Choroid plexus epithelial cell (primary cell): ENCODE results near the gene HMCN2.

Experiments
- DNase-seq: peaks from one replicate; pipeline ENCODE4 v3.0.0-alpha.2; 2010; ENCODE audit warnings: low read depth
- H3K4me3 ChIP-seq: 2 replicates; pipeline ENCODE4 v1.5.1; 2011; ENCODE audit warnings: low read depth, mild to moderate bottlenecking, control low read depth, low read length, moderate library complexity
- TF ChIP-seq, protein P1 (sequence below): conservative IDR thresholded peaks from 2 replicates; pipeline ENCODE4 v1.5.1; 2011; ENCODE audit warnings: low read depth, mild to moderate bottlenecking, control low read depth, inconsistent platforms, low read length, moderate library complexity

The HMCN2 gene

DNA sequence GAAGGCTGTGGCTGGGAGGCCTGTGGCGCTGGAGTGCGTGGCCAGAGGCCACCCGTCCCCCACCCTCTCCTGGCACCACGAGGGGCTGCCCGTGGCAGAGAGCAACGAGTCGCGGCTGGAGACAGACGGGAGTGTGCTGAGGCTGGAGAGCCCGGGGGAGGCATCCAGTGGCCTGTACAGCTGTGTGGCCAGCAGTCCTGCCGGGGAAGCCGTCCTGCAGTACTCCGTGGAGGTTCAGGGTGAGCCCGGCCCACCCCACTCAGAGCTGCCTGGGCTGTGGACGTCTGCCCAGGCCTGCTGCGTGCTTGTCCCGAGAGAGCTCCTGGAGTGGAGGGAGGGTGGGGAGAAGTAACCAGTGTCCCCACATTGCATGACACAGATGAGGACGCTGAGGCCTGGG, 89.2 kb downstream of the HMCN2 start:
- TF ChIP-seq, protein P1, sequence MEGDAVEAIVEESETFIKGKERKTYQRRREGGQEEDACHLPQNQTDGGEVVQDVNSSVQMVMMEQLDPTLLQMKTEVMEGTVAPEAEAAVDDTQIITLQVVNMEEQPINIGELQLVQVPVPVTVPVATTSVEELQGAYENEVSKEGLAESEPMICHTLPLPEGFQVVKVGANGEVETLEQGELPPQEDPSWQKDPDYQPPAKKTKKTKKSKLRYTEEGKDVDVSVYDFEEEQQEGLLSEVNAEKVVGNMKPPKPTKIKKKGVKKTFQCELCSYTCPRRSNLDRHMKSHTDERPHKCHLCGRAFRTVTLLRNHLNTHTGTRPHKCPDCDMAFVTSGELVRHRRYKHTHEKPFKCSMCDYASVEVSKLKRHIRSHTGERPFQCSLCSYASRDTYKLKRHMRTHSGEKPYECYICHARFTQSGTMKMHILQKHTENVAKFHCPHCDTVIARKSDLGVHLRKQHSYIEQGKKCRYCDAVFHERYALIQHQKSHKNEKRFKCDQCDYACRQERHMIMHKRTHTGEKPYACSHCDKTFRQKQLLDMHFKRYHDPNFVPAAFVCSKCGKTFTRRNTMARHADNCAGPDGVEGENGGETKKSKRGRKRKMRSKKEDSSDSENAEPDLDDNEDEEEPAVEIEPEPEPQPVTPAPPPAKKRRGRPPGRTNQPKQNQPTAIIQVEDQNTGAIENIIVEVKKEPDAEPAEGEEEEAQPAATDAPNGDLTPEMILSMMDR = no peak
- no peak overlapping the region for H3K4me3 ChIP-seq
- DNase-seq = no peak

DNA sequence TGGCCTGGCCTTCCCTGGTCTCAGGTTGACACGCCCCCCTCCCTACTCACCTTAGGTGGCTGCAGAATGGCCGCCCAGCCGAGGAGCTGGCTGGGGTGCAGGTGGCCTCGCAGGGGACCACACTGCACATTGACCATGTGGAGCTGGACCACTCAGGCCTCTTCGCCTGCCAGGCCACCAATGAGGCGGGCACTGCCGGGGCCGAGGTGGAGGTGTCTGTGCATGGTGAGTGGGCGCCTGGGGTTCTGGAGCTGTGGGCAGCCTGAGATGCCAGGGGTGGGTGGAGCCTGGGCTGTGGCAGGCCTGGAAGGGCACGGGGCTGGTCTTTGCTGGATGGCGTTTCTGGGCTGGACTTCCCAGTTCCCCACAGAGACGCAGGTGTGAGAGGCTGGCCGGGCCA, 90.5 kb downstream of the HMCN2 start:
- DNase-seq = no peak
- TF ChIP-seq, protein P1 = no peak
- H3K4me3 ChIP-seq = no peak overlapping the region

DNA sequence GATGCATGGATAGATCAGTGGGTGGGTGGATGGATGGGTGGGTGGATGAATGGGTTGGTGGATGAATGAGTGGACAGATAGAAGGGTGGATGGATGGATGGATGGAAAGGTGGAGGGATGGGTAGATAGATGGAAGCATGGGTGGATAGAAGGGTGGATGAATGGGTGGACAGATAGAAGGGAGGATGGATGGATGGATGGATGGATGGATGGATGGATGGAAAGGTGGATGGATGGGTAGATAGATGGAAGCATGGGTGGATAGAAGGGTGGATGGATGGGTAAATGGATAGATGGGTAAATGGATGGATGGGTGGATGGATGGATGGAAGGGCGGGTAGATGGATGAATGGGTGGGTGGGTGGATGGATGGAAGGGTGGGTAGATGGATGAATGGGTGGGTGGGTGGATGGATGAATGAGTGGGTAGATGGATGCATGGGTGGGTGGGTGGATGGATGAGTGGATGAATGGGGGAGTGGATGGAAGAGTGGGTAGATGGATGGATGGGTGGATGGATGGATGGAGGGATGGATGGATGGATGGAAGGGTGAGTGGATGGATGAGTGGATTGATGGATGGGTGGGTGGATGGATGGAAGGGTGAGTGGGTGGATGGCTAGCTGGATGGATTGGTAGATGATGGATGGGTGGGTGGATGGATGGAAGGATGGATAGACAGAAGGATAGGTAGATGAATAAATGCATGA, 91.5 kb downstream of the HMCN2 start:
- DNase-seq = no peak
- no peak overlapping the region for H3K4me3 ChIP-seq
- TF ChIP-seq, protein P1 = no peak

DNA sequence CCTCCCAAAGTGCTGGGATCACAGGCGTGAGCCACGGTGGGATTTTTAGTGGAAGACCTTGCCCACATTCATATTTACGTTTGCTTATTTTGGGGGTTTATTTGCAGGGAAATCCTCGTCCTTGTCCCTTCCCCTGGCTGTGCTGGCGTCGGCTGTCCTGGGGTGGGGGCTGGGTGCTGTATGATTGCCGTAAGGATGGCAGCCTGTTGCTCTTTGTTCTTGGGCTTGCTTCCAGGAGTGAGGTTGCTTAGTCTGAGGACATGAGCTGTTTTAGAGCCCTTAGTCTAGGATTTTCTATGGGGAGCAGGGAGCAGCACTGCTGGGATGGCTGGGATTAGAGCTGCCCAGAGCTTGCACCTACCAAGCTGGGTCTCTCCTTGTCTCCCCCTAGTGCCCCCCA, 93.4 kb downstream of the HMCN2 start:
- no peak for DNase-seq
- TF ChIP-seq, protein P1 = no peak
- no peak overlapping the region for H3K4me3 ChIP-seq

DNA sequence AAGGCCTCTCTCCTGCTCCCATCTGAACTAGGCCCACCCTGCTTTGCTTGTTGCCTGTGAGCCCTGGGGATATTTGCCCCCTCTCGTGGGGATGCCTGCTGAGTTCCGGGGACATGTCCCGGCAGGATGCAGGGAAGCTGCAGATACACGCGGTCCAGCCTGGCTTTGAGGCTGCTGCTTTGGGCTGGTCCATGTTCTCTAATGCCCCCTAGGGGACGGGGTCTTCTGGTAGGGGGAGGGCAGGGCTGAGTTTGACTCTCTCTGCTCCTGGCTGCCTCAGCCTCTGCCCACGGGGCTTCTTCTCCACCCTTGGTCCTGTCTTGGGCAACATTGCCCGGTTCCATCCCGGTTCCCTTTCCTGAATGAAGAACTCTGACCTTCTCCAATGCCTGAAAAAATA, 94.3 kb downstream of the HMCN2 start:
- TF ChIP-seq, protein P1 = no peak
- H3K4me3 ChIP-seq = no peak overlapping the region
- DNase-seq = no peak

DNA sequence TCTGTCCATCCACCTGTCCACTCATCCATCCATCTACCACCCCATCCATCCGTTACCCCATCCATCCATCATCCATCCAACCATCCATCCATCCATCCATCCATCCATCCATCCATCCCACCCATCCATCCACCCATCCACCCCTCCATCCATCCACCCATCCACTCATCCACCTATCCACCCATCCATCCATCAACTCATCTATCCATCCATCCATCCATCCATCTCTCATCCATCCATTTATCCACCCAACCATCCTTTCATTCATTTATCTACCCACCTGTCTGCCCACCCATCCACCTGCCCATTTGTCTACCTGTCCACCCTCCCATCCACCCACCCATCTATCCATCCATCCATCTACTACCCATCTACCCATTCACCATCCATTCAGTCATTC, 95.1 kb downstream of the HMCN2 start:
- no peak overlapping the region for H3K4me3 ChIP-seq
- no peak for DNase-seq
- TF ChIP-seq, protein P1 = no peak

DNA sequence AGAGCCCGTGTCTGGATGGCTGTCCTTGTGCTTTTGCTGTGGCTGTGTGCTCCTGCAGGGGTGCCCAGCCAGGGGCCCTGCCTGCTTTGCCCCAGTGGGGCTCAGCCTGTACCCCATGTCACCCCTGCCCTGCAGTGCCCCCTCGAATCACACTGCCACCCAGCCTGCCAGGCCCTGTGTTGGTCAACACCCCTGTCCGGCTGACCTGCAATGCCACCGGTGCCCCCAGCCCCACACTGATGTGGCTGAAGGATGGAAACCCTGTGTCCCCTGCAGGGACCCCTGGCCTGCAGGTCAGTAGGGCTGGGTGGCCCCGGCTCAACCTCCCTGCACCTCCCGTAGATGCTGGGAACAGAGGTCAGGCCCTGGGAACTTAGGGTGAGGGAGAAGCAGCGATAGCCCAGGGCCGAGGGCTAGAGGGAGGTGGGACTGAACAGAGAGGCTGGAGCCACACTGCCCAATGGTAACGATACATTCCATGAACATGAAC, 96.4 kb downstream of the HMCN2 start:
- TF ChIP-seq, protein P1 = no peak
- no peak for DNase-seq

More for the DNA sequence above, 96.4 kb downstream of the HMCN2 start:
- H3K4me3 ChIP-seq = no peak overlapping the region
